Gastrocnemius medialis (tissue), 4 donors: Measurements from ENCODE around the gene BMP7. TPM values are rescaled to one million over a fixed set of nuclear protein-coding genes. Genes with fewer than 3 reads are reported as not detected.

Experiments
- ATAC-seq, 2 donors: fragments of 150-250 bp; one replicate each; pipeline ENCODE4 v1.9.1; 2016
- DNase-seq, 2 donors: peaks; one replicate each; pipeline ENCODE4 v3.0.0-alpha.2; 2019
- H3K27ac ChIP-seq, 4 donors: fragments of 200-600 bp; sonication (generic); 1 replicate in 1 of 4; 2 replicates in 3 of 4; pipeline ENCODE4 v1.5.1; 2016 to 2018; ENCODE audit warnings: mild to moderate bottlenecking in 2 of 4, moderate library complexity in 1 of 4
- H3K27me3 ChIP-seq, 3 donors: fragments of 200-600 bp; sonication (generic) in 2 of 3; 1 replicate in 1 of 3; 2 replicates in 2 of 3; pipeline versions ENCODE4 v1.5.1 to v1.6.0; 2016 to 2019; ENCODE audit warnings: mild to moderate bottlenecking in 1 of 3, moderate library complexity in 1 of 3
- H3K36me3 ChIP-seq, 2 donors: fragments of 200-600 bp; sonication (generic) in 1 of 2; one replicate each; pipeline ENCODE4 v1.5.1; 2017 to 2018
- H3K4me1 ChIP-seq, 2 donors: fragments of 200-600 bp; sonication (generic) in 1 of 2; one replicate each; pipeline ENCODE4 v1.5.1; 2016 to 2017; ENCODE audit warnings: mild to moderate bottlenecking in 2 of 2
- H3K4me3 ChIP-seq, 4 donors: fragments of 200-600 bp; sonication (generic) in 3 of 4; 1 replicate in 1 of 4; 2 replicates in 3 of 4; pipeline ENCODE4 v1.5.1; 2016 to 2019; ENCODE audit warnings: mild to moderate bottlenecking in 2 of 4
- H3K9me3 ChIP-seq, 3 donors: fragments of 200-600 bp; sonication (generic) in 2 of 3; 1 replicate in 1 of 3; 2 replicates in 2 of 3; pipeline ENCODE4 v1.5.1; 2016 to 2019
- CTCF ChIP-seq, 5 experiments: fragments of 450-650 bp in 3 of 5; fragments of 200-600 bp in 2 of 5; sonication (generic) in 2 of 5; IDR thresholded peaks in 4 of 5; conservative IDR thresholded peaks in 1 of 5; 1 replicate in 4 of 5; 2 replicates in 1 of 5; pipeline ENCODE4 v1.5.1; 2016 to 2019; ENCODE audit warnings: antibody characterized with exemption in 5 of 5, mild to moderate bottlenecking in 3 of 5, moderate library complexity in 3 of 5
- POLR2A ChIP-seq, 2 donors: fragments of 450-650 bp; IDR thresholded peaks; one replicate each; pipeline ENCODE4 v1.6.1; 2017; ENCODE audit warnings: antibody characterized with exemption in 2 of 2, mild to moderate bottlenecking in 2 of 2, moderate library complexity in 2 of 2
- in situ Hi-C, 4 donors: fragments of 200-750 bp; cut with MboI; loops; one replicate each; pipeline versions ENCODE4 v1.15.0 to v1.8.0; 2017; ENCODE audit warnings: low sequenced_read_pairs in 4 of 4
- intact Hi-C: fragments of 100-400 bp; cut with DNase I; formaldehyde crosslinking; loops from one replicate; pipeline ENCODE4 v1.15.1; 2023; ENCODE audit warnings: low total_unique reads
- total RNA-seq, 4 donors: library from RNA; depleted of rRNA; stranded (reverse); fragments of >200 nt; gene quantifications; one replicate each; pipeline versions ENCODE4 v1.1.0 to v1.2.3, GENCODE V29; 2016

BMP7 gene
- total RNA-seq, 4 donors from 2014 or later: 0.52 TPM; not detected in 3

GRCh38 chr20:57221916-57222630, 44.4 kb downstream of the BMP7 start:
- in situ Hi-C loops (no loop called here), intact Hi-C loops (no loop called here)
- H3K4me1 ChIP-seq: no peaks in the 10 kb centered on the region
- no peak overlapping the region for H3K4me3 ChIP-seq
- no peak for ATAC-seq
- TF ChIP-seq CTCF (IDR thresholded peaks at IDR 0.05 in 4 of 5, conservative IDR thresholded peaks at IDR 0.05 in 1 of 5) (no peak), POLR2A (IDR thresholded peaks at IDR 0.05) (no peak)
- H3K9me3 ChIP-seq: no peaks in the 10 kb centered on the region
- DNase-seq: no peak
- H3K36me3 ChIP-seq: no peaks in the 10 kb centered on the region
- no peak overlapping the region for H3K27ac ChIP-seq
- peaks cover 0 to 5% (median 0%) of the 10 kb centered on the region in 3 donors for H3K27me3 ChIP-seq

- no peak overlapping the region for H3K4me3 ChIP-seq
- no peak for TF ChIP-seq POLR2A (IDR thresholded peaks at IDR 0.05)
- no peak overlapping the region for H3K27ac ChIP-seq
- in situ Hi-C loops: no loop called here
- H3K27me3 ChIP-seq: peaks cover 0 to 2% (median 0%) of the 10 kb centered on the region in 3 donors
- no peaks in the 10 kb centered on the region for H3K4me1 ChIP-seq
- intact Hi-C loops: no loop called here
- H3K9me3 ChIP-seq: no peaks in the 10 kb centered on the region
- DNase-seq: no peak
- ATAC-seq: no peak
- H3K36me3 ChIP-seq: no peaks in the 10 kb centered on the region
These were observed 45.9 kb downstream of the BMP7 start for GRCh38 chr20:57220337-57221145.

GRCh38 chr20:57219071-57219677, 47.3 kb downstream of the BMP7 start:
- no peak for TF ChIP-seq POLR2A (IDR thresholded peaks at IDR 0.05)
- no peak for TF ChIP-seq CTCF (IDR thresholded peaks at IDR 0.05 in 4 of 5, conservative IDR thresholded peaks at IDR 0.05 in 1 of 5)
- DNase-seq (no peak), ATAC-seq (no peak)
- Histone ChIP-seq H3K27ac (no peak overlapping the region), H3K36me3 (no peaks in the 10 kb centered on the region), H3K9me3 (no peaks in the 10 kb centered on the region), H3K4me1 (no peaks in the 10 kb centered on the region), H3K27me3 (no peaks in the 10 kb centered on the region), H3K4me3 (no peak overlapping the region)
- in situ Hi-C loops: no loop called here
- intact Hi-C loops: no loop called here

GRCh38 chr20:57218489-57218888, 48.0 kb downstream of the BMP7 start:
- intact Hi-C loops (no loop called here), in situ Hi-C loops (no loop called here)
- no peak for DNase-seq

More at GRCh38 chr20:57218489-57218888, 48.0 kb downstream of the BMP7 start:
- Histone ChIP-seq H3K4me1 (no peaks in the 10 kb centered on the region), H3K9me3 (no peaks in the 10 kb centered on the region), H3K27me3 (no peaks in the 10 kb centered on the region), H3K4me3 (no peak overlapping the region), H3K36me3 (no peaks in the 10 kb centered on the region), H3K27ac (no peak overlapping the region)
- no peak for ATAC-seq
- no peak for TF ChIP-seq CTCF (IDR thresholded peaks at IDR 0.05 in 4 of 5, conservative IDR thresholded peaks at IDR 0.05 in 1 of 5)
- no peak for TF ChIP-seq POLR2A (IDR thresholded peaks at IDR 0.05)
